Bronchial epithelial cell (primary cell): Measurements from ENCODE around the gene SNHG17. TPM values are rescaled to one million over a fixed set of nuclear protein-coding genes. Genes with fewer than 3 reads are reported as not detected.

Source experiments
- DNase-seq: peaks from one replicate; pipeline ENCODE4 v3.0.0-alpha.2; 2010; ENCODE audit warnings: low read depth
- FAIRE-seq: peaks from 2 replicates; lab custom pipeline; 2011; peaks lifted over from hg19 to GRCh38; lab: Jason Lieb, UNC
- H3K27me3 ChIP-seq: 2 replicates; pipeline ENCODE4 v1.5.1; 2011; ENCODE audit warnings: low read length; ENCODE audit not compliant: control insufficient read depth, insufficient read depth
- H3K36me3 ChIP-seq: 2 replicates; pipeline ENCODE4 v1.5.1; 2011; ENCODE audit warnings: low read length; ENCODE audit not compliant: control insufficient read depth, insufficient read depth
- H3K4me3 ChIP-seq: 2 replicates; pipeline ENCODE4 v1.5.1; 2011; ENCODE audit warnings: mild to moderate bottlenecking, low read depth, low read length, control low read depth
- total RNA-seq: library from RNA; depleted of rRNA; stranded (reverse); fragments of >200 nt; gene quantifications from 2 replicates; pipeline ENCODE4 v1.2.1, GENCODE V29; 2014
- TF ChIP-seq, protein P1 (sequence below): IDR thresholded peaks from 2 replicates; pipeline ENCODE4 v1.5.1; 2011; ENCODE audit warnings: mild to moderate bottlenecking, moderate library complexity, low read length, control low read depth, inconsistent platforms; ENCODE audit not compliant: insufficient read depth, severe bottlenecking

The SNHG17 gene
- total RNA-seq, 1 donor from 2014 or later = 19.5 TPM

DNA sequence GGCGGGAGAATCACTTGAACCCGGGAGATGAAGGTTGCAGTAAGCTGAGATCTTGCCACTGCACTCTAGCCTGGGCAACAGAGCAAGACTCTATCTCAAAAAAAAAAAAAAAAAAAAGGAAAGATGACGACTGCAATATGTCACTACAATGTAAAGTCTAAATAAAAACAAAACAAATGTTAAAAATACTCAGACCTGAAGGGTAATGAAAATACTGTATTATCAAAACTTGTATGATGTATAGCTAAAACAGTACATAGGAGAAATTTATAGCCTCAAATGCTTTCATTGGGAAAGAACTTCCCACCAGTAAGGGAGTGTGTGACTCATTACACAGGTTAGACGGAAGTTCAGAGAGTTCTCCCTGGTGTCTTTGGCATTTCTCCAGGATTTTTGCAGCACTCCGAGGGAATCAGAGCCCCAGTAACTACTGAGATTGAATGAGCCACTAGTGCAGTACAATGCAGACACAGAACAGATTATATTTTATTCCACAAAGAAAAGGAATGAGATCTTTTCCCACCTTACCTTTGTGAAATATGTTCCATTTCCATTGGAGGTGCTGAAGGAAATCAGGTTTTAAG lies 25.0 kb upstream of the SNHG17 start:
- DNase-seq (peak; percentile 91), FAIRE-seq (no peak)
- no peaks in the 10 kb centered on the region for H3K36me3 ChIP-seq
- no peaks in the 10 kb centered on the region for H3K27me3 ChIP-seq
- H3K4me3 ChIP-seq = no peak overlapping the region
- TF ChIP-seq, protein P1, sequence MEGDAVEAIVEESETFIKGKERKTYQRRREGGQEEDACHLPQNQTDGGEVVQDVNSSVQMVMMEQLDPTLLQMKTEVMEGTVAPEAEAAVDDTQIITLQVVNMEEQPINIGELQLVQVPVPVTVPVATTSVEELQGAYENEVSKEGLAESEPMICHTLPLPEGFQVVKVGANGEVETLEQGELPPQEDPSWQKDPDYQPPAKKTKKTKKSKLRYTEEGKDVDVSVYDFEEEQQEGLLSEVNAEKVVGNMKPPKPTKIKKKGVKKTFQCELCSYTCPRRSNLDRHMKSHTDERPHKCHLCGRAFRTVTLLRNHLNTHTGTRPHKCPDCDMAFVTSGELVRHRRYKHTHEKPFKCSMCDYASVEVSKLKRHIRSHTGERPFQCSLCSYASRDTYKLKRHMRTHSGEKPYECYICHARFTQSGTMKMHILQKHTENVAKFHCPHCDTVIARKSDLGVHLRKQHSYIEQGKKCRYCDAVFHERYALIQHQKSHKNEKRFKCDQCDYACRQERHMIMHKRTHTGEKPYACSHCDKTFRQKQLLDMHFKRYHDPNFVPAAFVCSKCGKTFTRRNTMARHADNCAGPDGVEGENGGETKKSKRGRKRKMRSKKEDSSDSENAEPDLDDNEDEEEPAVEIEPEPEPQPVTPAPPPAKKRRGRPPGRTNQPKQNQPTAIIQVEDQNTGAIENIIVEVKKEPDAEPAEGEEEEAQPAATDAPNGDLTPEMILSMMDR = no peak

DNA sequence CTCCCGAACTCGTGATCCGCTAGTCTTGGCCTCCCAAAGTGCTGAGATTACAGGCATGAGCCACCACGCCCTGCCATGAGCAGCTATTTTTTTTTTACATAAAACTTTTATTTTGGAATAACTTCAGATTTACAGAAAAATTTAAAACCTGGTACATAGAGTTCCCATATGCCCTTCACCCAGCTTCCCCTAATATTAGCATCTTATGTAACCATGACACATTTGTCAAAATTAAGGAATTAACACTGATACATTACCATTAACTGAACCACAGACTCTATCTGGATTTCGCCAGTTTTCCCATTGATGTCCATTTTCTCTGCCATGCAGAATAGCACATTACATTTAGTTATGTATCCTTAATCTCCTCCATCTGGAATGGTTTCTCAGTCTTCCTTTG lies 23.2 kb upstream of the SNHG17 start:
- DNase-seq = no peak
- TF ChIP-seq, protein P1 = no peak
- Histone ChIP-seq H3K4me3 (no peak overlapping the region), H3K27me3 (no peaks in the 10 kb centered on the region), H3K36me3 (no peaks in the 10 kb centered on the region)
- no peak for FAIRE-seq

DNA sequence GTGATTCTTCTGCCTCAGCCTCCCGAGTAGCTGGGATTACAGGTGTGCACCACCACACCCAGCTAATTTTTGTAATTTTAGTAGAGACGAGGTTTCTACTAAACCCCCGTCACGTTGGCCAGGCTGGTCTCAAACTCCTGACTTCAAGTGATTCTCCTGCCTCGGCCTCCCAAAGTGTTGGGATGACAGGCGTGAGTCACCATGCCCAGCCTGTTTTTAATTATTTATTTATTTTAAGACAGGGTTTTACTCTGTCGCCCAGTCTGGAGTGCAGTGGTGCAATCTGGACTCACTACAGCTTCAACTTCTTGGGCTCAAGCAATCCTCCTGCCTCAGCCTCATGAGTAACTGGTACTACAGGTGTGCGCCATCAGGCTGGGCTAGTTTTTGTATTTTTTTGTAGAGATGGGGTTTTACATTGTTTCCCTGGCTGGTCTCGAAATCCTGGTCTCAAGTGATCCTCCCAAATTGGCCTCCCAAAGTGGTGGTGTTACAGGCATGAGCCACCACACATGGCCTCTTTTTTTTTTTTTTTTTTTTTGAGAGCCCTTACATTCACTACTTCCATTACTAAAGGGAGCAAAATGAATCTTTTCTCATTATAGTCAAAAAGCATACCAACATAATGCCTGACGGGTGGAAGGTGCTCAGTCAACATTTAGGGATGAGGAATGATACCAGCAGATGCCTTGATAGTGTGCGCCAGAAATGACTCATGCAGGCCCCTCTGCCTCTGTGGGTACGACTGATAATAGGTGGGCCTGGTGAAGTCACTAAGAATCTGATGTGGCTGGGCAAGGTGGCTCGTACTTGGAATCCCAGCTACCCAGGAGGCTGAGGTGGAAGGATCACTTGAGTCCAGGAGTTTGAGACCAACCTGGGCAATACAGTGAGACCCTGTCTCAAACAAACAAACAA lies 19.7 kb upstream of the SNHG17 start:
- H3K27me3 ChIP-seq = no peaks in the 10 kb centered on the region
- H3K36me3 ChIP-seq = peaks cover 1% of the 10 kb centered on the region
- FAIRE-seq (no peak), DNase-seq (no peak)
- no peak overlapping the region for H3K4me3 ChIP-seq
- TF ChIP-seq, protein P1 = no peak

DNA sequence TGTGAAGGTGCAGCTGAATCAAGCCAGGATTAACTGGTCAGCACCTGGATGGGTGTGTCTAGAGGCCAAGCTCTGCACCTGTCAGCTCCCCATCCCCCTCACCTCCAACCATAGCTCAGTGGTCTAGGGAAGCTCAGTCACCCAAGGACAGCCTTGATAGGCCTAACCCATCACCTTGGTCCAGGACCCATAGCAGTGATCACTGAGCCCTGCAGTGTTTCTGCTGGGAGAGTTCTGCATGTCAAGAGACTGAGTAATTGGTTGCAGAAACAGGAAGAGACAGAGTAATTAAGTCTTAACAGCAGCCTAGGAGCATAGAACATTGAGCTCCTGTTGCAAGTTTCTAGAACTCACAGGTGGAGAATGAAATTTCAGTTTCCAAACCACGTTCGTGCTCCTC lies 18.8 kb upstream of the SNHG17 start:
- DNase-seq (peak; percentile 27), FAIRE-seq (no peak)

DNA sequence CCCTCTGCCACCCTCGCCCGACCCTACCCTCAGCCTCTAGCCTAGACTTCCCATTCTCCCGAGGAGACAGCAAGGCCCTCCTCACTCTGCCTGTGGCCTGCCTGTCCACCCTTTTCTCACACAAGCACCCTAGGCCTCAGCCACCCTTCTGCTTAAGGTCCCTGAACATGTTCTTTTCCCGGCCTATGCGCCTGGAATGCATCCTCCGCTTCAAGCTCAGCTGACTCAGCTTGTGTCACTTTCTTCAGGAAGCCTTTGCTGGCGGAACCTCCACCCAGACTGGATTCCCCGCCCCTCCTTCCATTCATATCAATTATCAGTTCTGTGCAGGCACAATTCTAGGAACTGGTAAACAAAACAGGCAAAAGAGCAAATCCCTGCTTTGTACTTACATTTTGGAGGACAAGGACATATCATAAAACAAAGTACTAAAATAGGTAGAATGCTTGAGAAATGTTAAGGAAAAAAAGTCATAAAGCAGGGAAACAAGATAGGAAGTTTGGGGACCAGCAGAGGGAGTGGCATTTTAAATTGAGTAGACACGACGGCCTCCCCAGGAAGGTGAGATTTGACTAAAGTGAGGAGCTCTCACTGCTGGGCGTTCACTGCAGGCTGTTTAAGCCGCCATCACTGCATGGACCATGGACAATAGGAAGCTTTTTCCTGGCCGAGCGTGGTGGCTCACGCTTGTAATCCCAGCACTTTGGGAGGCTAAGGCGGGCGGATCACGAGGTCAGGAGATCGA lies 17.9 kb upstream of the SNHG17 start:
- no peak overlapping the region for H3K4me3 ChIP-seq
- no peaks in the 10 kb centered on the region for H3K27me3 ChIP-seq
- peaks cover 8% of the 10 kb centered on the region for H3K36me3 ChIP-seq
- no peak for FAIRE-seq
- TF ChIP-seq, protein P1 = no peak
- peak; percentile 80 for DNase-seq

More for the DNA sequence above, 18.8 kb upstream of the SNHG17 start:
- H3K36me3 ChIP-seq = peaks cover 7% of the 10 kb centered on the region
- TF ChIP-seq, protein P1 = no peak
- no peak overlapping the region for H3K4me3 ChIP-seq
- H3K27me3 ChIP-seq = no peaks in the 10 kb centered on the region
